Measurements from ENCODE around the gene EIF1AX.

Gene EIF1AX

DNA sequence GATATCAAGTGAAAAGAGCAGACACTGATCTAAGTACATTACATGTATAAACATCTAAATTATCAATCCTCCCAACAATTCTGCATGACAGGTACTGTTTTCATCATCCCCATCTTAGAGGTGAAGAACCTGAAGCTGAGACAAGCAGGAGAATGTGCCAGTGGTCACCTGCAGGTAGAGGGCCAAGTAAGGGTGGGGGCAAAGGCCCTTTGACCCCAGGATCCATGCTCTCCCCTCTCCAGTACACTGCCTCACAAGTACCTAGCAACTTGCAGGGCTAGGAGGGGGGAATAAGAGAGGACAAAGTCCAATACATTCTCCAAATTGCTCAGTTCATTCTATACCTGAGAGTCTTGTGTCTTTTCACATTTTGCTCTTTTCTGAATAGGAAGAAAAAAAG lies 16.7 kb downstream of the EIF1AX start:
- no peak for DNase-seq

DNA sequence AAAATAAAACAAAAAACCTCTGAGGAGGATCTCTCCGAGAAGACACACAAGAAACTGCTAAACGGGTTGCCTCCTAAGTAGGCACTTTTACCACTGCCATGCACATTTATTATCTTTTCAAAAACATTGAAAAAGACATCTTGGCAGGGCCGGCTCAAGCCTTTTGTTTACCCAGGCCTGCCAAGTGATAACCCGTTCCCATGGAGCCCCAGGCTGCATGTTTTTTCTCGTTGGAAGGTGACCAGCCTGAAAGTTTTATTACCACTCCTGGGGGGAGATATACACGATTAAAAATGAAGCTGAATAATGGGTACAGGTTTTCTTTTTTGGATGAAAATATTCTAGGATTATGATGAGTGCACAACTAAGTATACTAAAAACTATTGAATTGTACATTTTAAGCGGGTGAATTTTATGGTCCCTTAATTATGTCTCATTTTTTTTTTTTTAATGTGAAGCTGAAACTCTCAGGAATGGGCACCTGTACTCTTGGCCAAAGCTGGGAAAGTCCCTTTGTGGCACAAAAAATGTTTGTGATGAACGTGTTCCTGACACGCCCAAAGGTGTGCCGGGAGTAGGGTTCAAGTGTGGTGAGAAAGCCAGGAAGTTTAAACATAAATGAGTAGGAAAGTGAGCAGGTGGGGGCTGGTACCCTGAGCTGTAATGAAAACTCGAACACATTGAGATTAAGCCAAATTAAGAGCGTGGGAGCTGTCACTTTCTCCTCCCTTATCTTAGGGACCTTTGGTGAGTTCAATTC lies 23.4 kb downstream of the EIF1AX start:
- no peak for DNase-seq

DNA sequence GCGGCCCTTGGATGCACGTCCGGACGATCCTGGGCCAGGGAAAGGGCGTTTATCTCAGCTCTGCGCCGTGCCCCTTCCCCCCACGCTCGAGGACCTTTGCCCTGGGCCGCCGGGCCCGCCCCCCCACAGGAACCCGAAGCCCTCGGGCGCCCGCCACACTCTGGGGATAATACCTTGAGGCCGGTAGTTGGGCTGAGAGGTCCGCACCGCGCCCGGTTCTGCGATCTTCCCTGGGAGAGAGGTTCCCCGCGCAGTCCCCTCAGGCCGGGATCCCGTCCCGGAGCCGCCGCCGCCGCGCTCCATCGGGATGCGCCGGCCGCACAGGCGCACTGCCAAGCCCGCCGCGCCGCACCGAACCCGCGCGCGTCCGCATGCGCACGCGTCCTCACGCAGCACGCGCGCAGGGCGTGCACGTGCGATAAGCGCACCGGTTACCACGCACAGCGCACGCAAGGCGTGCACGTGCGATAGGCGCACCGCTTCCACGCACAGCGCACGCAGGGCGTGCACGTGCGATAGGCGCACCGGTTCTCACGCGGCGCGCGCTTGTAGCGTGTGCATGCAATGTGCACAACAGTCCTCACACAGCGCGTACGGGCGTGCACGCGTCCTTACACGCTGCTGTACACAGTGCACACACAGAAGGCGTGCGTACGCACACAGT lies 24.9 kb downstream of the EIF1AX start, which contains the start of gene MAP7D2:
MAP7D2 (minus strand) TSS at position 331 of the 664 bp plus-strand sequence; CDS start at position 303, 28 bp downstream.
- no peak for DNase-seq

DNA sequence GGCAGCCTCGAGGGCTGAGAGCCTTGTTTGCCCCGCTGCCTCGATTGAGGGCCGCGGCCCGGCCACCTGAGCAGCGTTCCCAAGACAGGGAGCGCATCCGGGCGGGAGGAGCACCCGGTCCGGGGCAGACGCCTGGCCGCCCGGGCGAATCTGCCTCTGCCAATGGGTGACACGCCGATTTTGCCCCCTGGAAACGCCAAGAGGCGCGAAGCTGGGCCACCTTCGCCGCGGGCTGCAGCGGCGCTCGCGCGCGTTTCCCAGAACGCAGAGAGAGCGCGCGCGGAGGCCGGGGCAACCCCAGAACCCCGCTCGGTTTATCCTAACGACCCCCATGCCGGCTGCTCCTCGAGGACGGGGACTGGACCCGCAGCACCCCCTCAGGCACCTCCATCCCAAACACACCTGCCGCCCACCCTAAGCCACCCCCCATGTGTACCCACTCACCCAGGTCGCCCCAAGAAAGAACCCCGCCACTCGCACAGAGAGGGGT lies 25.5 kb downstream of the EIF1AX start:
- DNase-seq = no peak

DNA sequence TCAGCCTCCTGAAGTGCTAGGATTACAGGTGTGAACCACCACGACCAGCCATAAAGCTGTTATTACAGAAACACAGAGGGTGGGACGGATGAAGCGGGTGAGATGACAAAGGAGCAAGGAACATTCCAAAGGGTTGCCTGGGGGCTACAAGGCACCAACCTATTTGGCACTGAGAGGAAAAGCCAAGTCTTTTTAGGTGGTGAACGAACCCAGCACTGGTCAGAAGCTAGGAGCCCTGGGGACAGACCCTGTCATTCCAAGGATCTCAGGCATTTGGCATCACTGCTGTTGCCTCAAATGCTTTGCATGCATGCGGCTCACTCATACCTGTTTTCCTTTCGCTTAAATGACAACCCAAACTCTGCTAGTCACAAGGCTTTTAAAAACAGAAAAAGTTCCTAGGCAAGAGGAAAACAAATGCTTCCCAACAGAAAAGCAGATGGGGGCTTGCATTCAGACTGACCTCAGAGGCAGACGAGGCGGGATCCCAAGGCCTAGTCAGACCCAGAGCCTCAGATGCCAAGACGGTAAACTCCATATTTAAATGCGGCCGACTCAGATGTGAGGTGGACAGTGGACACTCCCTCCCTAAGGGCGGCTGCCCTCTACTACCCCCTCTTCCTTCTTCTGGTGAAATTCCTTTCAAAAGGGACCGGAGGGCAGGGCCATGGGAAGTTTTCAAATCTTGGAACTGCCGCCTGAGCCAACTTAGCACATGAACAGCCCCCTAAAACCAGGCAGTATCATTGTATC lies 29.4 kb downstream of the EIF1AX start:
- no peak for DNase-seq

DNA sequence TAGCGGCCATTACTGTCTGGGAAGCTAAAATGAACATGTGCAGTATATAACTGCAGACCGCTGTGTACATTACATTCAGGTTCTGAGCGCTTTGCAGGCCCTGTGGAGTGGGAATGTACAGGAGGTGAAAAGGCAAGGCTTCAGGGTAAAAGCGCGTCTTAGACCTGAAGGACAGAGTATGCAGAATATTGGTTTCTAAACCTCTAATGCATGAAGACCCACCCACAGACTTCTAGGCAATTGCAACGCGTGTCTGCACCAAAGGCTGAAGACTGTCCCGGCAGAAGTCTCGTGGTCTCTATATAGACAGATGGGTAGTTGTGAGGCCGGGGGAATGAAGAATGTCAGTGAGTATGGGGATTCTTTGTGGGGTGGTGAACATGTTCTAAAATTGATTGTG lies 30.4 kb downstream of the EIF1AX start:
- DNase-seq = no peak

DNA sequence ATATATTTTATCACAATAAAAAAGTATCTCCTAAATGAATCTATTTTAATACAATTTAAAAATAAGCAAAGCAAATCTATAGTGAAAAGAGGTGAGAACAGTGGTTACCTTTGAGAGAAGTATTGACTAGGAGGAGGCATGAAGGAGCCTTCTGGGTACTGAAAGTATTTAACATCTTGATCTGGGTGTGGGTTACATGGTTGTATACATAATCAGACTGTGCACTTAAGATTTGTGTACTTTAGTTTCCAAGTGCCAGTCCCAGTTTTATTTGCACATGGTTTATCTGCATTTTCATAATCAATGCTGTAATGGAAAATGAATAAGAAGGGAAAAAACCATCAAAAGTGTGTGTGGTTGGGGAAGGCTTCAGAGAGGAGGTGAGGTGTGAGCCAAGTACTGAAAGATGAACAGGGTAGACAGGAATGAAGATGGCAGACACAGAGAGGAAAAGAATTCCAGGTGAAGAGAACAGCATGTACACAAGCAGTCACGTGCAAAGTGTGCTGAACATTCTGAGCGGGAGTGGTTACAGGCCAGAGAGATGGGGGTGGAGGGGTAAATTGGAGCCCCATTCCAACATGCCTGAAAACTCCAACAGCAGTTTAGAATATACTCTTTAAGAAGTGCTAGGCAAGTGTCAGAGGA lies 39.6 kb downstream of the EIF1AX start:
- DNase-seq = no peak

DNA sequence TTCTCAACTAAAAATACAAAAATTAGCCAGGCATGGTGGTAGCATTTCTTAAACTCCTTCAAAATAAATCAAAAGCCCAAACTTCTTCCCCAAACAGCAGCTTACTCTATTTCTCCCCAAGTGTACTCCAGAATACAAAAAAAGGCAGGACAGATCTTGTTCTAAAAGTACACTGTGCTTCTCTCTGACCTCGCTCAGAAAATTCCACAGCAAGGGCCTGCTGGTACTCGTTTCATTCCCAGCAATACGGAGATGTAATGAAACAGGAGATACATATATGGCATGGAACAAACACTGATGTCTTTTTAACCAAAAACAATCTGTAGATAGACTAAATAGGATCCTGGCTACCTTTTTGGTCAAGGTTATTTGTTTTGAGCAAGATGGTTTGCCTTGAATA lies 50.1 kb downstream of the EIF1AX start:
- DNase-seq = no peak

DNA sequence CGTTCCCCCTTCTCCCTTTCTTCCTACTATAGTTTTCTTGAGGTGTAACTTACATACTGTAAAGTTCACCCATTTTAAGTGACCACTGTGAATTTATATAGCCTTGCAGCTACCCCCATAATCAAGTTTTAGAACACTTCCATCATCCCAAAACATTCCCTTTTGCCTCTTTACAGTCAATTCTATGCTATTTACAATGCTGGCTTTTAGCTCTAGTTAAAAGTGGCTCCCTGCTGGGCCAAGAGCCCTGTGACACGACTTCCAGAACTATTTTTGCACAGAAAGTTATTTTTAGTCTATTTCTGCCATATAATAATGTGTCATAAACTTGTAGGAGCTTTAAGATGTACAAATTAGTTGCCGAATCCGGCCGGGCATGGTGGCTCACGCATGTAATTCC lies 51.8 kb downstream of the EIF1AX start:
- DNase-seq = no peak

DNA sequence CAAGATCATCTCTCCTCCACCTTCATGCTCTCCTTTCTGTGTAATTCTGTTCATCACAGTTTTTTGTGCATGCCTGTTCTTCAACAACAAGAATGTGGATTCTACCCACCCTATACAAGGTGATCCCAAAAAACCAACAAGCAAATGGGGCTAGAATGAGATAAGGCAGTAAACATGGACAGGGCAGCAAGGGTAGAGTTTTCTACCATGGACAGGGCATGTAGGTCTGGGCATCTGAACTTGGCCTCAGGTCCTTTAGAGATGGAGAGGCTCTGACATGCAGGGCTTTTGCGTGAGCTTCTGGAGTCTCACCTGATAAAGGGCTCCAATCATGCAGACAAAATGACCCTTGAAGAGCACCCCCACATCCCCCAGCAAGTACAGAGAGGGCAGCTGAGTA lies 61.4 kb downstream of the EIF1AX start:
- DNase-seq = no peak
